ENCODE measurements around the gene SLC9A6.

- TF ChIP-seq CTCF (conservative IDR thresholded peaks at IDR 0.05; ENCODE audit: low read depth in 2 of 2) (no peak), POLR2AphosphoS5 (IDR thresholded peaks at IDR 0.05; ENCODE audit: low read depth) (no peak), EZH2 (IDR thresholded peaks at IDR 0.05; ENCODE audit: low read depth, unreplicated experiment) (no peak), REST (IDR thresholded peaks at IDR 0.05; ENCODE audit: unreplicated experiment) (no peak), EZH2phosphoT487 (IDR thresholded peaks at IDR 0.05; ENCODE audit: unreplicated experiment) (no peak), STAT1 (IDR thresholded peaks at IDR 0.05; ENCODE audit: unreplicated experiment) (no peak), NANOG (IDR thresholded peaks at IDR 0.05; ENCODE audit: borderline replicate concordance) (no peak), ZNF114 (CRISPR knock-in tag; IDR thresholded peaks at IDR 0.05) (no peak), CREB1 (CRISPR knock-in tag; IDR thresholded peaks at IDR 0.05; ENCODE audit: low read depth) (no peak)
These were observed 36.7 kb downstream of the SLC9A6 start for GRCh38 chrX:136021903-136022302.
